GM06990 (cell line): ENCODE results near the gene PARD6G.

Experiments used
- DNase-seq: peaks from one replicate; pipeline ENCODE4 v3.0.0-alpha.2; 2011; ENCODE audit not compliant: insufficient read length; ENCODE audit errors: extremely low read depth
- H3K27me3 ChIP-seq: replicated peaks from 2 replicates; pipeline ENCODE4 v1.6.0; 2011; ENCODE audit warnings: low read length; ENCODE audit not compliant: control insufficient read depth, insufficient read depth
- H3K36me3 ChIP-seq: 2 replicates; pipeline ENCODE4 v1.5.1; 2011; ENCODE audit warnings: low read length; ENCODE audit not compliant: control insufficient read depth, insufficient read depth
- H3K4me3 ChIP-seq: replicated peaks from 2 replicates; pipeline ENCODE4 v1.5.1; 2011; ENCODE audit warnings: low read depth, mild to moderate bottlenecking, control low read depth, low read length
- CTCF ChIP-seq: IDR thresholded peaks from 2 replicates; pipeline ENCODE4 v1.5.1; 2011; ENCODE audit warnings: low read length, control low read depth, mild to moderate bottlenecking, inconsistent platforms; ENCODE audit not compliant: insufficient read depth, poor library complexity, severe bottlenecking

Gene PARD6G

GRCh38 chr18:80154293-80154692 is 93.0 kb downstream of the PARD6G start:
- DNase-seq, result no peak
- TF ChIP-seq CTCF, result peak; percentile 75
- no peaks in the 10 kb centered on the region for H3K27me3 ChIP-seq

GRCh38 chr18:80149667-80150066 is 97.6 kb downstream of the PARD6G start:
- Histone ChIP-seq H3K27me3 (no peaks in the 10 kb centered on the region), H3K36me3 (no peaks in the 10 kb centered on the region), H3K4me3 (no peak overlapping the region)
- no peak for DNase-seq
- TF ChIP-seq CTCF, result no peak

More at GRCh38 chr18:80154293-80154692, 93.0 kb downstream of the PARD6G start:
- Histone ChIP-seq H3K4me3 (no peak overlapping the region), H3K36me3 (no peaks in the 10 kb centered on the region)

DNA sequence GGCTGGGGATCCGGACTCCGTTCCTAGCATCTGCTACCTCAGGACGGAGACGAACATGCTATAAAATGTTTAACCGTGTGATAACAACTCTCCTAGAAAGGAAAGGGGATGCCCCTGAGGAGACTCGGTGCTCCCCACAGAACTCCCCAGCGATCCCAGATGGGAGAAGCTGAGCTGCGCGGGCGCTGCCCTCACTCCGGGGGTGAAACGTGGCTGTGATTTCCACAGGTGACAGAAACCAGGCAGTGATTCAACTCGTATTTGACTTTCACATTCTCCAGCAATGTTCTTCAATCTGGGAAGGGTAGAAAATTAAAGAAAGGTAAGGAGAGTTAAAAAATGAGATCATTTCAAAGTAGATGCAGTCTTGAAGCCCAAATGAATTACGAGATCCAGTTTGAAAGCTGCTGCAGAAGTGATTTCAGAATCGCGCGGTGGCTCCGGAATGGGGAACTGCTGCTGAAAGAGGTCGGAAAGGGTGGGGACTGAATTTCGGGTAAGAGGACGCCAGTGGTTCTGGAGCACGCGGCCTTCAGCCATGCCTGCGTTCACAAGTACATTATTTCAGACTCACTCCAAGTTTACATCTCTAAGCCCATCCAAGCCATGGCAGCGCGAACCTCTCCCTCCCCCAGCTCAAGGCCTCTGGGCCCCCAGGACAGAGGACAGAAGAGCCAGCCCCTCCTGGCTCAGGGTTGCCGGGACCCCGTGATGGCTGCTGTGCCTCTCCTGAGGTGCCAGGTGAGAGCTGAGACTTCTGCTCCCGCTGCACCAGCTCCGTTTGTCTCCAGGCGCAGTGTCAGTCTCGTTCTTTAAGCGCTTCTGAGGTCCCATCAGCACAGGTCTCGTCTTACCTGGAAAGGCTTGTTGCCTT is 98.8 kb downstream of the PARD6G start:
- TF ChIP-seq CTCF, result no peak
- Histone ChIP-seq H3K27me3 (no peaks in the 10 kb centered on the region), H3K36me3 (no peaks in the 10 kb centered on the region), H3K4me3 (peak overlapping the region; percentile 74)
- DNase-seq, result no peak

GRCh38 chr18:80147418-80148325 is 99.6 kb downstream of the PARD6G start:
- no peak for TF ChIP-seq CTCF
- H3K36me3 ChIP-seq, result no peaks in the 10 kb centered on the region
- DNase-seq, result peak; percentile 61
- H3K27me3 ChIP-seq, result no peaks in the 10 kb centered on the region
- H3K4me3 ChIP-seq, result peak overlapping the region; percentile 74

DNA sequence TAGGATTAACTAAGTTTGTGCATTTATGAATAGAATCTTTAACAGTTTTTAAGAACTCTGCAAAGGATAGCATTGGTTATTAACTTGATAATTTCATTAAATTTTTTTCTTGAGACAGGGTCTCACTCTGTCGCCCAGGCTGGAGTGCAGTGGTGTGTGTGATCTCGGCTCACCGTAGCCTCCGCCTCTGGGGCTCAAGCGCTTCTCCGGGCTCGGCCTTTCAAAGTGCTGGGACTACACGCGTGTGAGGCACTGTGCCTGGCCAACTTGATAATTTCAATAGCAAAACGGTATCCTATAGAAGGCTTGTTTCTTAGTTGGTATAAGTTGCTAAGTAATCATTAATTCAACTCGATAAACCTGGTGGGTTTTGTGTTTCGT is 100.3 kb downstream of the PARD6G start:
- peak overlapping the region; percentile 74 for H3K4me3 ChIP-seq
- TF ChIP-seq CTCF, result no peak
- no peaks in the 10 kb centered on the region for H3K36me3 ChIP-seq
- no peaks in the 10 kb centered on the region for H3K27me3 ChIP-seq
- DNase-seq, result no peak
